DMS114 treated with DMSO at 0.1 percent for 48 hours (cell line): ENCODE results near the gene RNF126.
A peak's percentile ranks its signal among the peaks of the same experiment; 100 is the strongest.
"Not testable (repeated sequence)": the region's sequence is repeated elsewhere in the genome, so short reads cannot be mapped to it uniquely, and the experiment has no call there.

ENCODE experiments used
- DNase-seq: peaks from one replicate; lab custom pipeline; 2025; ENCODE audit not compliant: unreplicated experiment; lab: John Stamatoyannopoulos, UW

Gene RNF126

DNA sequence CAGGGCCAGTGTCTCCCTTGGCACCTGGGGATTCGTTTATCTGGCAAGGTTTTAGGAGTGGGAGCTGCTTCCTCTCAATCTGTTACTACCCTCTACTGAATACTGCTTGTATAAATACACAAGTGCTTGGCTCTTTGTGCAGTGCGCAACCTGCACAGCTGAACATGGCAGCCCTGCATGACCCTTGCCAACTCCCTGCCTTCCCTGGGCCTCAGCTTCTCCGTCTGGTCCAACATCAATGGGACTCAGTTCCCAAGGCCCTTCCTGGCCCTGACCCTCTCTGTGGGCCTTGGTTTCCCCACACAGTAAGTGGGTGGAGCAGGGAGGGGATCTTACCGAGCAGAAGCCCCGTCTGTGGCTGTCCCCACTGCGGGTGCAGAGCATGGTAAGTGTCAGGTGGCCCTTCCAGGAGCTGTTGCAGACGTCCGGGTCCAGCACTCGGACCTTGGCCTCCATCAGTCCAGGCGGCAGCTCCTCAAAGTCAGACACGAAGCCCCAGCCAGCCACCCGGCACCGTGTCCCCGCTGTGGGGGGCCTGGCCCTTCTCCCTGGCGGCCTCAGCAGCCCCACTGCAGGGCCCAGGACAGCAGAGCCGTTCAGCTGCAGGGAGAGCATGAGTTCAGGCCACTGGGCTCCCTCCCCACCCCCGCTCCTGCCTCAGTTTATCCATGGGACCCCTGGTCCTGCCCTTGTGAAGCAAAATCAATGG, 23.7 kb upstream of the RNF126 start:
- no peak for DNase-seq

- no peak for DNase-seq
Observed at GRCh38 chr19:685454-685931, 22.5 kb upstream of the RNF126 start.

GRCh38 chr19:682678-683320, 19.8 kb upstream of the RNF126 start:
- DNase-seq: no peak

- DNase-seq: no peak
Observed at GRCh38 chr19:681029-682019, 18.3 kb upstream of the RNF126 start.

DNA sequence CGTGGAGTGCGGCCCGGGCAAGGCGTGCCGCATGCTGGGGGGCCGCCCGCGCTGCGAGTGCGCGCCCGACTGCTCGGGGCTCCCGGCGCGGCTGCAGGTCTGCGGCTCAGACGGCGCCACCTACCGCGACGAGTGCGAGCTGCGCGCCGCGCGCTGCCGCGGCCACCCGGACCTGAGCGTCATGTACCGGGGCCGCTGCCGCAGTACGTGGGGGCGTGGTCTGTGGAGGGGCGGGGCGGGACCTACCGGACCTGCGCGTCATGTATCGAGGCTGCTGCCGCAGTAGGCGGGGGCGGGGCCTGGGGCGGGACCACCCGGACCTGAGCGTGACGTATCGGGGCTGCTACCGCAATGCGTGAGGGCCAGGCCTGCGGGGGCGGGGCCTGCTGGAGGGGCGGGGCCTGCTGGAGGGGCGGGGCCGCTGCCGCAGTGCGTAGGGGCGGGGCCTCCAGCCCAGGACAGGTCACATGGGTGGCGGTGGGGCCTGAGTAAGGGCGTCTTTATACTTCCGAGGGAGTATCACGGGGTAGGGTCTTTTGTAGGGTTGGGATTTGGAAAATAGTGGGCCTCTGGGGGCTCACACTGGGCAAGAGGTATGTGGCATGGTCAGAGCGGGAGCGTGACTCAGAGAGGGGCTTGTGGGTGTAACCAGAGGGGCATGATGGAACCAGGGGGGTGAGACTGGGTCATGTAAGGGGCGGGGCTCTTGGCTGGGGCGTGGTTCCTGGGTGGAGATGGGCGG, 17.4 kb upstream of the RNF126 start:
- DNase-seq: peak; percentile 76

DNA sequence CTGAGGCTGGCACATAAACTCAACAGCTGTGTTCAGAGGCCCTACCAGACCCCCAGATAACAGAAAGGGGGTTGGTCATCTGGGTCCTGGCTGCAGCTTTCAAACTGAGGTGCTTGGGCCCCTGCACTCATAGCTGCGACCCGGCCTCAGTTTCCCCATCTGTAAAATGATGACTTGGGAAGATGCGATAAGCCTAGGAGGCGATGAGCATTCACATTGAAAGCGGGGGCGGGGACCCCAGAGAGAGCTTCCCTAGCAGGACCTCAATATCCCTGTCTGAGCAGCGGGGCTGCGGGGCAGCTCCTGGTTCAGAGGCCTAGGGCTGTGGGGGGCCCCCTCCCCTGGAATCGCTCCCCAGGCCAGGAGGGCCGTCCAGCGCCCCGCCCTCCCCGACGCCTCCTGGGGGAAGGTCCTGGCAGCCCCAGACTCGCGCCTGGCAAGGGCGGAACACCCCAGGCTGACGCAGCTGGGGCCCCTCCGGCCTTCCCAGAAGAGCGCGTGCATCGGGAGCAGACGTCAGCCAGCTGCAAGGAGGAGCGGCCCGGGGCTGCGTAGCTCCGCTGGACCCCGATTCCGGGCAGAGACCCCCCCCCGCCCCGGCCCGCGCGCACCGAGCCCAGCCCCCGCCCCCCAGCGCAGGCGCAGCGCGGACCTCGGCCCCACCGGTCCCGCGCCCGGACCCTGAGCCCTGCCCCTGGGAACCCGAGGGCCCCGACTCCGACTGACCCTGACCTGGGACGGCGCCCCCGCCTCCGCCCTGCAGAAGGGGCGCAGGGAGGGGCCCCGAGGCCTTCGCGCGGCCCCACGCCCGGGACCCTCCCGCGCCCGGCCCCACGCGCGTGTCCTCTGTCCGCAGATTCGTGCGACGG, 16.6 kb upstream of the RNF126 start:
- no peak for DNase-seq

- no peak for DNase-seq
Observed at GRCh38 chr19:678791-679388, 15.9 kb upstream of the RNF126 start.

GRCh38 chr19:677601-678436, 14.8 kb upstream of the RNF126 start:
- DNase-seq: no peak

DNA sequence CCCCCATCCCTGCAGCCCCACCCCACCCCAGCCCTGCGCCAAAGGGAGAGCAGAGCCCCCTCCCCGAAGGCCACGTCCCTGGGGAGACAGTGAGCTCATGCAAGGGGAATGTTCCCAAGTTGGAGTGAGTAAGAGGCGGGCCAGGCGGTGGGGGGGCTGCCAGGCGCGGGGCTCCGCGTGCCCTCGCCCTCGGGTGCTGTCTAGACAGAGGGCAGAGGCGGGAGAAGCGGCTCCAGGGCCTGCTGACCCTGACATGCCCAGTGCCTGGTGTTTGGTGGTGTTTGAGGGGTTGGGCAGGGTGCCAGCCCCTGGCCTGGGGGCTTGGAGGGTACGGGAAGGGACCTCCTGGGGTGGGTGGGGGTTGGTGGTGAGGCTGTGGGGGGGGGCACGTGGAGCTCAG, 14.2 kb upstream of the RNF126 start:
- DNase-seq: no peak

DNA sequence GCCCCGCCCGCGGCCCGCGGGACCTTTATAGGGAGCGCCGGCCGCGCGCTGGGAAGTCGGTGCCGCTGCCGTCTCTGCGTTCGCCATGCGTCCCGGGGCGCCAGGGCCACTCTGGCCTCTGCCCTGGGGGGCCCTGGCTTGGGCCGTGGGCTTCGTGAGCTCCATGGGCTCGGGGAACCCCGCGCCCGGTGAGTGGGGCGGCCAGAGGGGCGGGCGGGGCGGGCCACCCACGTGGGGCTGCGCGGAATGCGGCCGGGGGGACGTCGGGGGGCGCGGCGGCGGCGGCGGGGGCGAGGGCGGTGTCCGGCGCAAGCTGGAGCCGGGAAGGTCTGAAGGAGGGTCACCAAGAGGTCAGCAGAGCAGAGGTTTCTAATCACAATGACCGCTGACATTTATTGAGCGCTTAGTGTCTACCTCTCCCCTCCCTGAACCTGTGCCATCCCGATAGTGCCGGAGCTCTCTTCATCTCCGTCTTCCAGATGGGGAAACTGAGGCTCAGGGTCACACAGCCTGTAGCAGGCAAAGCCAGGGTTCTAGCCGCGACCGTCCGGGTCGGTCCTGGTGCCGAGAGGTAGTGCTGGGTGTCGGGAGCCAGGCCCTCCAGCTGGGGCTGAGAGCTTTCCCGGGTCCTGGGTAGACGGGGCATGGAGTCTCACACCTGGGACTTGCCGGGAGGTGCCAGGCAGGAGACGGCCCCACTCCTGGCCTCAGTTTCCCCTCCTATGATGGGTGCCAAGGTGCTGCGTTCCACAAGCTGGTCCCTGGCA, 13.5 kb upstream of the RNF126 start, which contains the start of gene FSTL3:
TSS of gene FSTL3 (plus strand) at position 54 of the 767 bp plus-strand sequence. CDS start at position 86, 32 bp downstream.
- no peak for DNase-seq

- no peak for DNase-seq
Observed at GRCh38 chr19:676007-676338, 13.0 kb upstream of the RNF126 start.

DNA sequence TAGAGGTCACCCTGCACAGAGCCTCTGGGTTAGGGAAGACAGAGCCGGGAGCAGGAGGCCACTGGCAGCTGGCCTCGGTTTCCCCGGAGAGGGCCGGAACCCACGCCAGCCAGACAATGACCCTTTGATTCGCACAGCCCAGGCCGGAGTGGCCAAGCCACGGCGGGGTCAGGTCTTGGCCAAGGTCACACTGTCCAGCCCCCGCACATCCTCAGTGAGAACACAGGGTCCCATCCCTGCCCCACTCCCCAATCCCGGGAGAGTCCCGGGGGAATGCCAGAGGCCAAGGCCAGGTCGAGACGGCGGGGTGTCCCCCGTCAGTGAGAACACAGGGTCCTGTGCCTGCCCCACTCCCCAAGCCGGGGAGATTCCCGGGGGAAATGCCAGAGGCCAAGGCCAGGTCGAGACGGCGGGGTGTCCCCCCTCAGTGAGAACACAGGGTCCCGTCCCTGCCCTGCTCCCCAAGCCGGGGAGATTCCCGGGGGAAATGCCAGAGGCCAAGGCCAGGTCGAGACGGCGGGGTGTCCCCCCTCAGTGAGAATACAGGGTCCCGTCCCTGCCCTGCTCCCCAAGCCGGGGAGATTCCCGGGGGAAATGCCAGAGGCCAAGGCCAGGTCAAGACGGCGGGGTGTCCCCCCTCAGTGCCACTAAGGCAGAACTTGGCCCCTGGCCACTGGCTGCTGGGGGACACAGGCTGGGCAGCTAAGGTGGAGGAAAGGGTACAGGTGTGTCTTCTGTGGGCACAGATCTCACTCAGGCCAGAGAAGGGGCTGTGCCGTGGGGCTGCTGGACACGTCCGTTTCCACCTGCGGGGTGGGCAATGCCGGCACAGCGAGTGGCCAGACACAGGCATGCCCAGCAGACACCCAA, 11.5 kb upstream of the RNF126 start:
- no peak for DNase-seq

GRCh38 chr19:670609-671075, 7.6 kb upstream of the RNF126 start:
- no peak for DNase-seq

- DNase-seq: not testable (repeated sequence)
Observed at GRCh38 chr19:668675-669434, 5.8 kb upstream of the RNF126 start.

DNA sequence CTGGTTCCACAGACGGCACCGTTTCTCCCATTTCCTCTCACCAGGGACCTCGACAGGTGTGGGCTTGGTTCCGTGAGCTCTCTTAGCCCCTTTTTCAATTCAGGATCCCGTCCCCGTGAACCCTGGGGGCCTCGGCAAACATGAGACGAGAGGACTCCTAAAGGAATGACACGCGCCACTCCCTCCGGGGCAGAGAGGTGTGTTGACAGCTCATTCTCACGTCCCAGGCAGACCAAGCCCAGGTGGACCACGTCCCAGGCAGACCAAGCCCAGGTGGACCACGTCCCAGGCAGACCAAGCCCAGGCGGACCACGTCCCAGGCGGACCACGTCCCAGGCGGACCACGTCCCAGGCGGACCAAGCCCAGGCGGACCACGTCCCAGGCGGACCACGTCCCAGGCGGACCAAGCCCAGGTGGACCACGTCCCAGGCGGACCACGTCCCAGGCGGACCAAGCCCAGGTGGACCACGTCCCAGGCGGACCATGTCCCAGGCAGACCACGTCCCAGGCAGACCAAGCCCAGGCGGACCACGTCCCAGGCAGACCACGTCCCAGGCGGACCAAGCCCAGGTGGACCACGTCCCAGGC, 4.1 kb upstream of the RNF126 start:
- not testable (repeated sequence) for DNase-seq
